Measurements from ENCODE around the gene SYNE1. TPM values are rescaled to one million over a fixed set of nuclear protein-coding genes. Genes with fewer than 3 reads are reported as not detected.
"Not testable (repeated sequence)": the region's sequence is repeated elsewhere in the genome, so short reads cannot be mapped to it uniquely, and the experiment has no call there.

Gene SYNE1
- total RNA-seq, 1 donor from 2014 or later, result 137 TPM

- FAIRE-seq (no peak), DNase-seq (ENCODE audit: low spot score in 2 of 2) (no peak)
These were observed 66.1 kb downstream of the SYNE1 start for GRCh38 chr6:152571089-152571488.

GRCh38 chr6:152566103-152566875 lies 70.9 kb downstream of the SYNE1 start:
- DNase-seq (ENCODE audit: low spot score in 2 of 2) (no peak), FAIRE-seq (no peak)

- FAIRE-seq (no peak), DNase-seq (ENCODE audit: low spot score in 2 of 2) (no peak)
These were observed 74.0 kb downstream of the SYNE1 start for GRCh38 chr6:152563177-152563576.

GRCh38 chr6:152558798-152559197 lies 78.4 kb downstream of the SYNE1 start:
- not testable (repeated sequence) for FAIRE-seq; DNase-seq (ENCODE audit: low spot score in 2 of 2)

- FAIRE-seq (no peak), DNase-seq (ENCODE audit: low spot score in 2 of 2) (no peak)
These were observed 79.7 kb downstream of the SYNE1 start for GRCh38 chr6:152557502-152557901.

- DNase-seq (ENCODE audit: low spot score in 2 of 2) (no peak), FAIRE-seq (no peak)
These were observed 82.3 kb downstream of the SYNE1 start for GRCh38 chr6:152554851-152555250.

GRCh38 chr6:152552616-152553209 lies 84.4 kb downstream of the SYNE1 start:
- DNase-seq (ENCODE audit: low spot score in 2 of 2) (no peak), FAIRE-seq (no peak)

- DNase-seq (ENCODE audit: low spot score in 2 of 2), result no peak
- FAIRE-seq, result no peak
These were observed 93.6 kb downstream of the SYNE1 start for GRCh38 chr6:152543519-152543918.

GRCh38 chr6:152540381-152540780 lies 96.8 kb downstream of the SYNE1 start:
- DNase-seq (ENCODE audit: low spot score in 2 of 2), result no peak
- FAIRE-seq, result no peak

GRCh38 chr6:152534541-152534940 lies 102.6 kb downstream of the SYNE1 start:
- FAIRE-seq (no peak), DNase-seq (ENCODE audit: low spot score in 2 of 2) (no peak)

- DNase-seq (ENCODE audit: low spot score in 2 of 2) (no peak), FAIRE-seq (no peak)
These were observed 104.4 kb downstream of the SYNE1 start for GRCh38 chr6:152532556-152533422.

GRCh38 chr6:152531659-152532058 lies 105.5 kb downstream of the SYNE1 start:
- DNase-seq (ENCODE audit: low spot score in 2 of 2) (no peak), FAIRE-seq (no peak)

- FAIRE-seq (no peak), DNase-seq (ENCODE audit: low spot score in 2 of 2) (no peak)
These were observed 107.8 kb downstream of the SYNE1 start for GRCh38 chr6:152529369-152529768.

GRCh38 chr6:152514120-152514519 lies 123.0 kb downstream of the SYNE1 start:
- not testable (repeated sequence) for DNase-seq (ENCODE audit: low spot score in 2 of 2); FAIRE-seq

- DNase-seq (ENCODE audit: low spot score in 2 of 2) (no peak), FAIRE-seq (no peak)
These were observed 127.2 kb downstream of the SYNE1 start for GRCh38 chr6:152509916-152510315.

GRCh38 chr6:152508477-152508876 lies 128.7 kb downstream of the SYNE1 start:
- no peak for FAIRE-seq
- DNase-seq (ENCODE audit: low spot score in 2 of 2), result no peak

GRCh38 chr6:152503546-152503945 lies 133.6 kb downstream of the SYNE1 start:
- DNase-seq (ENCODE audit: low spot score in 2 of 2) (no peak), FAIRE-seq (no peak)

GRCh38 chr6:152502421-152503188 lies 134.6 kb downstream of the SYNE1 start:
- no peak for FAIRE-seq
- no peak for DNase-seq (ENCODE audit: low spot score in 2 of 2)

- FAIRE-seq, result no peak
- no peak for DNase-seq (ENCODE audit: low spot score in 2 of 2)
These were observed 137.2 kb downstream of the SYNE1 start for GRCh38 chr6:152499931-152500330.

- FAIRE-seq (no peak), DNase-seq (ENCODE audit: low spot score in 2 of 2) (no peak)
These were observed 140.4 kb downstream of the SYNE1 start for GRCh38 chr6:152496731-152497130.

Data from frontal cortex (tissue), 4 donors.